Heart left ventricle (tissue), 13 donors: ENCODE measurements around the gene TAP2.

Experiments used
- CTCF ChIP-seq, 12 donors: fragments of 200-600 bp; sonication (generic) in 4 of 12; IDR thresholded peaks; one replicate each; pipeline versions ENCODE4 v1.5.0 to v1.8.0; 2018 to 2022; ENCODE audit warnings: antibody characterized with exemption in 12 of 12, mild to moderate bottlenecking in 5 of 12
- POLR2A ChIP-seq, 2 donors: fragments of 450-650 bp; IDR thresholded peaks; one replicate each; pipeline ENCODE4 v1.6.1; 2017; ENCODE audit warnings: antibody characterized with exemption in 2 of 2, mild to moderate bottlenecking in 2 of 2, moderate library complexity in 2 of 2
- donor health status: ischemic (EF 13 %, LVEDD 7.1; RV severe dilation, severe dysfunction).
- donor health status: DM: no; HTN: yes; CAD: no.
- donor health status: DM: no; HTN: no; CAD: no.
- donor health status: ischemic (EF 25% LVEDD 6.9; RV normal size, moderate dysfunction).
- donor health status: ischemic (EF 25% LVEDD 5.7; RV mildly dilated, moderate dysfunction).
- donor health status: ischemic (EF 35%, LVEDD 5.7; RV mildly dilated, moderate dysfunction).
- donor health status: nonischemic (EF 11% LVEDD 7.7; RV severe dilation, severe dysfunction).
- donor health status: DM: yes; HTN: yes; CAD: no.
- donor health status: PGD.
- donor health status: ischemic (EF 29% LVEDD 5.4; RV normal size, mild dysfunction).
- donor health status: nonischemic (EF 23%, LVEDD 6.1; RV moderate dilation, normal function).

- TF ChIP-seq CTCF (IDR thresholded peaks at IDR 0.05): no peak
- no peak for TF ChIP-seq POLR2A (IDR thresholded peaks at IDR 0.05)
Observed at GRCh38 chr6:32829495-32829894, 9.0 kb downstream of the TAP2 start.
